Upper lobe of left lung (tissue), 6 donors: ENCODE results near the gene ZNF740. TPM values are rescaled to one million over a fixed set of nuclear protein-coding genes. Genes with fewer than 3 reads are reported as not detected.

ENCODE experiments used
- ATAC-seq, 2 donors: fragments of 200-7000 bp; cut with Tn5 transposase; one replicate each; pipeline ENCODE4 v1.9.1; 2022; ENCODE audit warnings: mild to moderate bottlenecking in 2 of 2, moderate library complexity in 2 of 2; ENCODE audit not compliant: low FRiP score in 2 of 2
- DNase-seq, 2 donors: peaks; one replicate each; pipeline ENCODE4 v3.0.0-alpha.2; 2019 to 2020
- H3K27ac ChIP-seq, 4 donors: fragments of 200-600 bp; sonication (generic); one replicate each; pipeline ENCODE4 v1.5.1; 2016 to 2019
- H3K27me3 ChIP-seq, 4 donors: fragments of 200-600 bp; sonication (generic); one replicate each; pipeline ENCODE4 v1.5.1; 2017 to 2019
- H3K36me3 ChIP-seq, 4 donors: fragments of 200-600 bp; sonication (generic); one replicate each; pipeline ENCODE4 v1.5.1; 2016 to 2019
- H3K4me1 ChIP-seq, 4 donors: fragments of 200-600 bp; sonication (generic); one replicate each; pipeline ENCODE4 v1.5.1; 2018 to 2019
- H3K4me3 ChIP-seq, 4 donors: fragments of 200-600 bp; sonication (generic); one replicate each; pipeline ENCODE4 v1.5.1; 2017 to 2019; ENCODE audit warnings: mild to moderate bottlenecking in 2 of 4, moderate library complexity in 1 of 4
- H3K9me3 ChIP-seq, 4 donors: fragments of 200-600 bp; sonication (generic); one replicate each; pipeline ENCODE4 v1.5.1; 2018 to 2019
- CTCF ChIP-seq, 6 experiments: fragments of 450-650 bp in 4 of 6; fragments of 200-600 bp in 2 of 6; sonication (generic) in 2 of 6; IDR thresholded peaks; one replicate each; pipeline ENCODE4 v1.5.1; 2016 to 2019; ENCODE audit warnings: antibody characterized with exemption in 6 of 6
- EP300 ChIP-seq, 4 donors: sonication (generic); formaldehyde crosslinking; IDR thresholded peaks; one replicate each; pipeline ENCODE4 v1.5.1; 2017; ENCODE audit warnings: antibody characterized with exemption in 4 of 4, control low read depth in 2 of 4
- POLR2A ChIP-seq, 4 donors: fragments of 450-650 bp; IDR thresholded peaks; one replicate each; pipeline ENCODE4 v1.5.1; 2016 to 2017; ENCODE audit warnings: antibody characterized with exemption in 4 of 4, mild to moderate bottlenecking in 2 of 4
- POLR2AphosphoS5 ChIP-seq, 2 donors: sonication (generic); formaldehyde crosslinking; IDR thresholded peaks; one replicate each; pipeline ENCODE4 v1.5.1; 2017; ENCODE audit warnings: antibody characterized with exemption in 2 of 2
- WGBS, 2 donors: methylation state at CpG; one replicate each; pipeline ENCODE4 v1.1.5; 2017 to 2018; 5-methylcytosine and 5-hydroxymethylcytosine counted together
- total RNA-seq, 6 donors: library from RNA; depleted of rRNA in 4 of 6; stranded (reverse); fragments of >200 nt in 4 of 6; gene quantifications; one replicate each; pipeline versions ENCODE4 v1.1.0 to v1.2.1, GENCODE V29; 2016 to 2021
- donor health status: DM: no; HTN: no; CAD: no; lungs with moderate emphysema.
- donor health status: DM: no; HTN: yes; CAD: no; lungs with severe emphysema.

Gene ZNF740
- total RNA-seq, 6 donors from 2014 or later = 9.6 to 52.4 (median 24.0) TPM

GRCh38 chr12:53227836-53228235, 47.3 kb downstream of the ZNF740 start:
- Histone ChIP-seq H3K4me3 (no peak overlapping the region), H3K27me3 (no peaks in the 10 kb centered on the region), H3K9me3 (no peaks in the 10 kb centered on the region), H3K27ac (no peak overlapping the region), H3K36me3 (peaks cover 0 to 6% (median 0%) of the 10 kb centered on the region in 4 donors), H3K4me1 (peaks cover 46 to 63% (median 57%) of the 10 kb centered on the region in 4 donors)
- TF ChIP-seq POLR2AphosphoS5 (IDR thresholded peaks at IDR 0.05) = no peak
- TF ChIP-seq POLR2A (IDR thresholded peaks at IDR 0.05) = no peak
- TF ChIP-seq CTCF (IDR thresholded peaks at IDR 0.05) = no peak
- TF ChIP-seq EP300 (IDR thresholded peaks at IDR 0.05) = no peak
- DNase-seq = no peak
- ATAC-seq = no peak
- WGBS, 2 donors = 75 to 86% methylated on average over 1 of the region's 1 CpG

GRCh38 chr12:53229454-53229853, 48.9 kb downstream of the ZNF740 start:
- no peak for TF ChIP-seq EP300 (IDR thresholded peaks at IDR 0.05)
- no peak for TF ChIP-seq POLR2AphosphoS5 (IDR thresholded peaks at IDR 0.05)
- TF ChIP-seq CTCF (IDR thresholded peaks at IDR 0.05) = no peak
- no peak for TF ChIP-seq POLR2A (IDR thresholded peaks at IDR 0.05)
- no peak overlapping the region for H3K4me3 ChIP-seq
- no peaks in the 10 kb centered on the region for H3K27me3 ChIP-seq
- no peak for ATAC-seq
- peak overlapping the region; percentile 72 to 90 (median 86) for H3K27ac ChIP-seq
- WGBS, 2 donors = 80 to 92% methylated on average over 2 of the region's 2 CpGs
- H3K4me1 ChIP-seq = peaks cover 46 to 63% (median 55%) of the 10 kb centered on the region in 4 donors
- no peaks in the 10 kb centered on the region for H3K9me3 ChIP-seq
- no peak for DNase-seq
- H3K36me3 ChIP-seq = peaks cover 0 to 6% (median 0%) of the 10 kb centered on the region in 4 donors

GRCh38 chr12:53230108-53230845, 49.8 kb downstream of the ZNF740 start:
- DNase-seq (peak; percentile 75 to 86), ATAC-seq (peak in 1 of 2 donors; percentile 83)
- Histone ChIP-seq H3K4me3 (peak overlapping the region in 2 of 4 donors; percentile 59 to 79), H3K27me3 (no peaks in the 10 kb centered on the region), H3K9me3 (no peaks in the 10 kb centered on the region), H3K27ac (peak overlapping the region; percentile 72 to 90 (median 86)), H3K36me3 (peaks cover 0 to 6% (median 0%) of the 10 kb centered on the region in 4 donors), H3K4me1 (peaks cover 42 to 56% (median 48%) of the 10 kb centered on the region in 4 donors)
- TF ChIP-seq CTCF (IDR thresholded peaks at IDR 0.05) (no peak), POLR2A (IDR thresholded peaks at IDR 0.05) (no peak), POLR2AphosphoS5 (IDR thresholded peaks at IDR 0.05) (no peak), EP300 (IDR thresholded peaks at IDR 0.05) (no peak)
- WGBS, 2 donors = 48 to 63% methylated on average over 6 to 9 of the region's 10 CpGs

- no peak for DNase-seq
- Histone ChIP-seq H3K27me3 (no peaks in the 10 kb centered on the region), H3K4me3 (peak overlapping the region; percentile 59 to 79 (median 65)), H3K27ac (peak overlapping the region; percentile 72 to 90 (median 86)), H3K9me3 (no peaks in the 10 kb centered on the region), H3K36me3 (peaks cover 0 to 3% (median 0%) of the 10 kb centered on the region in 4 donors), H3K4me1 (peaks cover 35 to 48% (median 46%) of the 10 kb centered on the region in 4 donors)
- 1% methylated on average over 9 of the region's 9 CpGs; no CpG with 5 or more reads in 1 of the 2 donors for WGBS, 2 donors
- peak in 1 of 2 donors; percentile 8 for ATAC-seq
- no peak for TF ChIP-seq POLR2AphosphoS5 (IDR thresholded peaks at IDR 0.05)
Observed at GRCh38 chr12:53231671-53231920, 51.1 kb downstream of the ZNF740 start.

- ATAC-seq (peak; percentile 80 to 81), DNase-seq (peak; percentile 64 to 90)
- Histone ChIP-seq H3K27me3 (no peaks in the 10 kb centered on the region), H3K36me3 (peaks cover 0 to 3% (median 0%) of the 10 kb centered on the region in 4 donors), H3K4me1 (peaks cover 35 to 48% (median 46%) of the 10 kb centered on the region in 4 donors), H3K27ac (peak within 1 kb of the TSS; percentile 72 to 90 (median 86)), H3K4me3 (peak within 1 kb of the TSS; percentile 59 to 79 (median 65)), H3K9me3 (no peaks in the 10 kb centered on the region)
- 0 to 1% methylated on average over 18 to 38 of the region's 44 CpGs for WGBS, 2 donors
- TF ChIP-seq POLR2A (IDR thresholded peaks at IDR 0.05) = peak in 1 of 4 donors; percentile 39
- TF ChIP-seq EP300 (IDR thresholded peaks at IDR 0.05) = no peak
- peak; percentile 15 to 44 for TF ChIP-seq POLR2AphosphoS5 (IDR thresholded peaks at IDR 0.05)
- peak in 1 of 6 experiments; percentile 8 for TF ChIP-seq CTCF (IDR thresholded peaks at IDR 0.05)
Observed at GRCh38 chr12:53231921-53232645, 51.6 kb downstream of the ZNF740 start, which contains the start of gene RARG. Gene RARG (minus strand): TSS chr12:53232209. CDS start chr12:53227545, 4,664 bp downstream.
